A673 (cell line): ENCODE measurements around the gene SNAP29.

Experiments
- EZH2 ChIP-seq: fragments of 200-600 bp; sonication (generic); IDR thresholded peaks from 2 replicates; pipeline ENCODE4 v1.6.1; 2017; ENCODE audit warnings: borderline replicate concordance, low read depth, mild to moderate bottlenecking, mixed read lengths, antibody characterized with exemption, low read length; ENCODE audit not compliant: poor library complexity, severe bottlenecking
- TF ChIP-seq, protein P1 (sequence below): fragments of 300-800, 200-600 bp; sonication (generic); conservative IDR thresholded peaks from 2 replicates; pipeline ENCODE4 v1.5.1; 2017; ENCODE audit warnings: low read depth, mild to moderate bottlenecking, antibody characterized with exemption, low read length, moderate library complexity, mixed read lengths

GRCh38 chr22:20840646-20841371 is 18.0 kb upstream of the SNAP29 start:
- TF ChIP-seq, protein P1, sequence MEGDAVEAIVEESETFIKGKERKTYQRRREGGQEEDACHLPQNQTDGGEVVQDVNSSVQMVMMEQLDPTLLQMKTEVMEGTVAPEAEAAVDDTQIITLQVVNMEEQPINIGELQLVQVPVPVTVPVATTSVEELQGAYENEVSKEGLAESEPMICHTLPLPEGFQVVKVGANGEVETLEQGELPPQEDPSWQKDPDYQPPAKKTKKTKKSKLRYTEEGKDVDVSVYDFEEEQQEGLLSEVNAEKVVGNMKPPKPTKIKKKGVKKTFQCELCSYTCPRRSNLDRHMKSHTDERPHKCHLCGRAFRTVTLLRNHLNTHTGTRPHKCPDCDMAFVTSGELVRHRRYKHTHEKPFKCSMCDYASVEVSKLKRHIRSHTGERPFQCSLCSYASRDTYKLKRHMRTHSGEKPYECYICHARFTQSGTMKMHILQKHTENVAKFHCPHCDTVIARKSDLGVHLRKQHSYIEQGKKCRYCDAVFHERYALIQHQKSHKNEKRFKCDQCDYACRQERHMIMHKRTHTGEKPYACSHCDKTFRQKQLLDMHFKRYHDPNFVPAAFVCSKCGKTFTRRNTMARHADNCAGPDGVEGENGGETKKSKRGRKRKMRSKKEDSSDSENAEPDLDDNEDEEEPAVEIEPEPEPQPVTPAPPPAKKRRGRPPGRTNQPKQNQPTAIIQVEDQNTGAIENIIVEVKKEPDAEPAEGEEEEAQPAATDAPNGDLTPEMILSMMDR: no peak
- no peak for TF ChIP-seq EZH2
